Smooth muscle cell of the umbilical artery (primary cell): ENCODE data around the gene GPRASP3. TPM values are rescaled to one million over a fixed set of nuclear protein-coding genes. Genes with fewer than 3 reads are reported as not detected.

Source experiments
- total RNA-seq: library from RNA; depleted of rRNA; stranded (reverse); fragments of >200 nt; gene quantifications from 2 replicates; pipeline ENCODE4 v1.2.3, GENCODE V29; 2014

GPRASP3 gene, protein sequence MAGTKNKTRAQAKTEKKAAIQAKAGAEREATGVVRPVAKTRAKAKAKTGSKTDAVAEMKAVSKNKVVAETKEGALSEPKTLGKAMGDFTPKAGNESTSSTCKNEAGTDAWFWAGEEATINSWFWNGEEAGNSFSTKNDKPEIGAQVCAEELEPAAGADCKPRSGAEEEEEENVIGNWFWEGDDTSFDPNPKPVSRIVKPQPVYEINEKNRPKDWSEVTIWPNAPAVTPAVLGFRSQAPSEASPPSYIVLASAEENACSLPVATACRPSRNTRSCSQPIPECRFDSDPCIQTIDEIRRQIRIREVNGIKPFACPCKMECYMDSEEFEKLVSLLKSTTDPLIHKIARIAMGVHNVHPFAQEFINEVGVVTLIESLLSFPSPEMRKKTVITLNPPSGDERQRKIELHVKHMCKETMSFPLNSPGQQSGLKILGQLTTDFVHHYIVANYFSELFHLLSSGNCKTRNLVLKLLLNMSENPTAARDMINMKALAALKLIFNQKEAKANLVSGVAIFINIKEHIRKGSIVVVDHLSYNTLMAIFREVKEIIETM
- total RNA-seq, result 5.4 and 5.6 TPM in 2 replicates

DNA sequence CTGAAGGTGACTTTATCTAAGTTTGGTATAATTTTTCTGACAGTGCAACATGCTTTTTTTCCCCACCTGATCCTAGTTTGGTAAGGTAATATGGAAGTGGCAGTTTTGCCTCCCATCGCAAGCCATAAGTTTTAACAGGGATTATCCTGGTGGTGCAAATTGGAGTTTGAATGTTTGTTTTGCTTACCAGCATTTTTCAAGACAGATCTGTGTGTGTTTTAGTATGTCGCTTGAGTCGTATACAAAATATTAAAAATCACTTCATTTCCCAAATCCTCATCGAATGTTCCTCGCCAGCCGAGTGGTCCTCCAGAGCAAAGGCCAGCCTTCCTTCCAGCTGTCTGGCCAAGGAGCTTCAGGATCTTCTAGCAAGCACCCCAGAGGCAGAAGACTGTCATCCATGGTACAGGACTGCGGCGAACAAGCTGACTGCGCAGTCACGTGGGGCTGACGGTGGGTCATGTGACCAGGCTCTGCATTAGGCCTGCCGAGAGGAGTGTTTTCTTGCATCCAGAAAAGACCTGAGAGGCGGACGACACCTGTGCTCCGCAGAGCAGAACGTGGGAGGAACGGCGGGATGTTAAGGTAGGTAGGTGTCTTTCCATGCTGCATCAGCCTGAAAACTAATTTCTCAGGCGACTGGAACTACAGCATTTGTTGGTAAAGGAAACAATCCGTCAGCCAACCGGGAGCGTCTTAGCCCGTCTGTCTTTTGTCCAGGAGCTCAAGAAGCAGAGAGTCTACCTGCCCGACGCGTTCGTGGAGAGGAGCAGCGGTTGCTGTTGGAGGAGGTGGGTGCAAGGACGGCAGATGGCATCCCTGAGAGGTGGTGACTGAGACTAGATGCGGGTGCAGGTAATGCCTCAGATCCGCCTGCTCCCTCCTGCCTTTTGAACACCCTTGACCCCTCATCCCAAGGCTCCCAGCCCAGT lies at the start of gene GPRASP3:
Gene GPRASP3 (plus strand): TSS at position 507 of the 932 bp plus-strand sequence. CDS start 28,253 bp downstream, outside the sequence.

DNA sequence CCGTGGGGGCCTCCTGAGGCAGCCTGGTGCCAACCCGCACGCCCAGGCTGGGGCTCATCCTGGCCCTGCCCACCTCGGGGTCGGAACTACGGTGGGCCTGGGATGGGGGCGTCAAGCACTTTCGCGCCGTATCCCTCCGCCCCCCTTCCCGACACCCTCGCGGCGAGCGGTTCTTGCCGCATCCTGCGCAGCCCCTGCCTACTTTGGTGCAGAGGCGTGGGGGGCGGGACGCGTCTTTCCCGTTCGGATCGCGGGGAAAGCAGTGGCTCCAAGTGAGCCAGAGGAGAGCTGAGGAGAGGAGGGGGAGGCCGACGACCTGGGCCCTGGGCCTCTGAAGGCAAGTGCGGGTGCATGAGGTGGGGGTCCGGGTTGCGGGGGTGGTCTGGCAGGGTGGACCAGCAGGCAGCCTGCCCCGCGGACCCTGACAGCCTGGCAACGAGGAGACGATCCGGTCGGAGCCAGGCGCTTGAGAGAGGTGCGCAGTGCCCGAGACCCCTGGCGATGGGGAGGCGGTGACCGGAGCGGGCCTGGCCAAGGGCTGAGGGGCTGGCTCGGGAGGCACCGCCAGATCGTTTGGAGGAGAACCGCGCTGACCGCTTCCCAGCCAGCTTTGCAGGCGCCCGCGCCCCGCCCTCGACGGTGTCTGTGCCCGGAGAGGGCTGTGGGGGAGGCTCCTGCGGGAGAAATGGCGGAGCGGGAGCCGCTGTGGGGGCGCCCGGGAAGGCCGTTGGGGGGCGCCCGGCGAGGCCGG lies 8.2 kb upstream of the GPRASP3 start, which contains the start of gene GPRASP2:
Gene GPRASP2 (plus strand): TSS at position 233 of the 751 bp plus-strand sequence. CDS start 2,422 bp downstream, outside the sequence.

Other genes with a start within 250 kb of the GPRASP3 start
- gene TCP11X2, start 248.9 kb upstream of the GPRASP3 start, total RNA-seq, result not detected in 2 replicates
- 2.4 and 6.9 TPM in 2 replicates for gene TMSB15A, start 204.0 kb upstream of the GPRASP3 start, total RNA-seq
- 13.9 and 20.8 TPM in 2 replicates for gene ARMCX5, start 121.2 kb upstream of the GPRASP3 start, total RNA-seq
- gene GPRASP1, start 69.3 kb upstream of the GPRASP3 start, total RNA-seq, result 3.7 and 5.0 TPM in 2 replicates
- gene GPRASP2, start 8.3 kb upstream of the GPRASP3 start, total RNA-seq, result 20.1 and 25.5 TPM in 2 replicates
- gene RAB40AL, start 216.5 kb downstream of the GPRASP3 start, total RNA-seq, result 0.30 and 0.69 TPM in 2 replicates